ENCODE results near the gene HOXD8. TPM values are rescaled to one million over a fixed set of nuclear protein-coding genes. Genes with fewer than 3 reads are reported as not detected.

Gene HOXD8
- total RNA-seq, 1 donor from 2014 or later = not detected

GRCh38 chr2:176103194-176103593 lies 26.3 kb upstream of the HOXD8 start:
- Histone ChIP-seq H3K4me3 (ENCODE audit: insufficient read depth, low read depth, low read length) (no peak overlapping the region), H3K9me3 (ENCODE audit: insufficient read depth, low read depth, low read length) (peaks cover 21% of the 10 kb centered on the region)
- H3K27ac Mint-ChIP-seq (ENCODE audit: unreplicated experiment) = no peak overlapping the region

GRCh38 chr2:176103742-176104315 lies 25.7 kb upstream of the HOXD8 start:
- Histone ChIP-seq H4K20me1 (ENCODE audit: insufficient read depth, low read length) (peaks cover 4% of the 10 kb centered on the region), H3K4me3 (ENCODE audit: insufficient read depth, low read depth, low read length) (no peak overlapping the region), H3K9me3 (ENCODE audit: insufficient read depth, low read depth, low read length) (peaks cover 21% of the 10 kb centered on the region), H3K27me3 (ENCODE audit: insufficient read depth, low read length) (peaks cover 87% of the 10 kb centered on the region), H3K36me3 (ENCODE audit: insufficient read depth, low read length) (no peaks in the 10 kb centered on the region), H3K4me1 (ENCODE audit: insufficient read depth, low read length) (no peaks in the 10 kb centered on the region), H2AFZ (ENCODE audit: low read depth, low read length) (no peak overlapping the region), H3K27ac (ENCODE audit: low read depth, low read length) (no peak overlapping the region), H3K79me2 (ENCODE audit: insufficient read depth, low read length) (no peaks in the 10 kb centered on the region), H3K9ac (ENCODE audit: low read length) (no peak overlapping the region), H3K4me2 (ENCODE audit: low read length) (no peak overlapping the region)
- peak overlapping the region; percentile 62 for H3K27ac Mint-ChIP-seq (ENCODE audit: unreplicated experiment)
- no peak overlapping the region for H3K4me3 Mint-ChIP-seq (ENCODE audit: unreplicated experiment)
- H3K36me3 Mint-ChIP-seq (ENCODE audit: low read depth, unreplicated experiment) = no peaks in the 10 kb centered on the region
- DNase-seq (ENCODE audit: low read depth) = no peak
- H3K4me1 Mint-ChIP-seq (ENCODE audit: low read depth, unreplicated experiment) = peaks cover 4% of the 10 kb centered on the region
- H3K27me3 Mint-ChIP-seq (ENCODE audit: low read depth, unreplicated experiment) = peaks cover 79% of the 10 kb centered on the region
- no peak for FAIRE-seq
- peak; percentile 17 for TF ChIP-seq EZH2 (IDR thresholded peaks at IDR 0.05; ENCODE audit: insufficient read depth, low read length)
- TF ChIP-seq, protein P1, sequence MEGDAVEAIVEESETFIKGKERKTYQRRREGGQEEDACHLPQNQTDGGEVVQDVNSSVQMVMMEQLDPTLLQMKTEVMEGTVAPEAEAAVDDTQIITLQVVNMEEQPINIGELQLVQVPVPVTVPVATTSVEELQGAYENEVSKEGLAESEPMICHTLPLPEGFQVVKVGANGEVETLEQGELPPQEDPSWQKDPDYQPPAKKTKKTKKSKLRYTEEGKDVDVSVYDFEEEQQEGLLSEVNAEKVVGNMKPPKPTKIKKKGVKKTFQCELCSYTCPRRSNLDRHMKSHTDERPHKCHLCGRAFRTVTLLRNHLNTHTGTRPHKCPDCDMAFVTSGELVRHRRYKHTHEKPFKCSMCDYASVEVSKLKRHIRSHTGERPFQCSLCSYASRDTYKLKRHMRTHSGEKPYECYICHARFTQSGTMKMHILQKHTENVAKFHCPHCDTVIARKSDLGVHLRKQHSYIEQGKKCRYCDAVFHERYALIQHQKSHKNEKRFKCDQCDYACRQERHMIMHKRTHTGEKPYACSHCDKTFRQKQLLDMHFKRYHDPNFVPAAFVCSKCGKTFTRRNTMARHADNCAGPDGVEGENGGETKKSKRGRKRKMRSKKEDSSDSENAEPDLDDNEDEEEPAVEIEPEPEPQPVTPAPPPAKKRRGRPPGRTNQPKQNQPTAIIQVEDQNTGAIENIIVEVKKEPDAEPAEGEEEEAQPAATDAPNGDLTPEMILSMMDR (IDR thresholded peaks at IDR 0.05; ENCODE audit: insufficient read depth, low read depth, low read length) = no peak
- H3K9me3 Mint-ChIP-seq (ENCODE audit: unreplicated experiment) = peaks cover 20% of the 10 kb centered on the region

More at GRCh38 chr2:176103194-176103593, 26.3 kb upstream of the HOXD8 start:
- Mint-ChIP-seq H3K27me3 (ENCODE audit: low read depth, unreplicated experiment) (peaks cover 82% of the 10 kb centered on the region), H3K36me3 (ENCODE audit: low read depth, unreplicated experiment) (no peaks in the 10 kb centered on the region), H3K9me3 (ENCODE audit: unreplicated experiment) (peaks cover 20% of the 10 kb centered on the region), H3K4me1 (ENCODE audit: low read depth, unreplicated experiment) (peaks cover 4% of the 10 kb centered on the region), H3K4me3 (ENCODE audit: unreplicated experiment) (no peak overlapping the region)
- H3K79me2 ChIP-seq (ENCODE audit: insufficient read depth, low read length) = no peaks in the 10 kb centered on the region
- H3K4me1 ChIP-seq (ENCODE audit: insufficient read depth, low read length) = no peaks in the 10 kb centered on the region
- peaks cover 88% of the 10 kb centered on the region for H3K27me3 ChIP-seq (ENCODE audit: insufficient read depth, low read length)
- no peak overlapping the region for H3K9ac ChIP-seq (ENCODE audit: low read length)
- no peak overlapping the region for H3K27ac ChIP-seq (ENCODE audit: low read depth, low read length)
- H2AFZ ChIP-seq (ENCODE audit: low read depth, low read length) = no peak overlapping the region
- no peak for FAIRE-seq
- H3K4me2 ChIP-seq (ENCODE audit: low read length) = no peak overlapping the region
- H4K20me1 ChIP-seq (ENCODE audit: insufficient read depth, low read length) = peaks cover 4% of the 10 kb centered on the region
- no peak for DNase-seq (ENCODE audit: low read depth)
- no peaks in the 10 kb centered on the region for H3K36me3 ChIP-seq (ENCODE audit: insufficient read depth, low read length)
- TF ChIP-seq, protein P1 (IDR thresholded peaks at IDR 0.05; ENCODE audit: insufficient read depth, low read depth, low read length) = no peak
- no peak for TF ChIP-seq EZH2 (IDR thresholded peaks at IDR 0.05; ENCODE audit: insufficient read depth, low read length)

- H3K9ac ChIP-seq (ENCODE audit: low read length) = no peak overlapping the region
- H4K20me1 ChIP-seq (ENCODE audit: insufficient read depth, low read length) = peaks cover 4% of the 10 kb centered on the region
- H3K4me1 ChIP-seq (ENCODE audit: insufficient read depth, low read length) = no peaks in the 10 kb centered on the region
- peaks cover 79% of the 10 kb centered on the region for H3K27me3 Mint-ChIP-seq (ENCODE audit: low read depth, unreplicated experiment)
- H3K36me3 ChIP-seq (ENCODE audit: insufficient read depth, low read length) = no peaks in the 10 kb centered on the region
- H3K4me2 ChIP-seq (ENCODE audit: low read length) = no peak overlapping the region
- H3K4me3 ChIP-seq (ENCODE audit: insufficient read depth, low read depth, low read length) = no peak overlapping the region
- H3K79me2 ChIP-seq (ENCODE audit: insufficient read depth, low read length) = no peaks in the 10 kb centered on the region
- no peak overlapping the region for H2AFZ ChIP-seq (ENCODE audit: low read depth, low read length)
- peaks cover 21% of the 10 kb centered on the region for H3K9me3 ChIP-seq (ENCODE audit: insufficient read depth, low read depth, low read length)
- no peaks in the 10 kb centered on the region for H3K36me3 Mint-ChIP-seq (ENCODE audit: low read depth, unreplicated experiment)
- H3K4me1 Mint-ChIP-seq (ENCODE audit: low read depth, unreplicated experiment) = peaks cover 4% of the 10 kb centered on the region
- DNase-seq (ENCODE audit: low read depth) (no peak), FAIRE-seq (no peak)
- peak overlapping the region; percentile 72 for H3K27ac Mint-ChIP-seq (ENCODE audit: unreplicated experiment)
- peaks cover 87% of the 10 kb centered on the region for H3K27me3 ChIP-seq (ENCODE audit: insufficient read depth, low read length)
- H3K9me3 Mint-ChIP-seq (ENCODE audit: unreplicated experiment) = peaks cover 23% of the 10 kb centered on the region
- no peak overlapping the region for H3K27ac ChIP-seq (ENCODE audit: low read depth, low read length)
- H3K4me3 Mint-ChIP-seq (ENCODE audit: unreplicated experiment) = no peak overlapping the region
- TF ChIP-seq EZH2 (IDR thresholded peaks at IDR 0.05; ENCODE audit: insufficient read depth, low read length) = peak; percentile 89
- TF ChIP-seq, protein P1 (IDR thresholded peaks at IDR 0.05; ENCODE audit: insufficient read depth, low read depth, low read length) = no peak
These were observed 25.0 kb upstream of the HOXD8 start for GRCh38 chr2:176104316-176105077.
